ENCODE results near the gene ALPK1. TPM values are rescaled to one million over a fixed set of nuclear protein-coding genes. Genes with fewer than 3 reads are reported as not detected.

ALPK1 gene
- total RNA-seq, 1 experiment from 2014 or later: 21.3 TPM

- no peak for DNase-seq (ENCODE audit: low read depth, low spot score)
- ChIA-PET POLR2A (no interaction called here), CTCF (no interaction called here), RAD21 (ENCODE audit: low non-redundant PET in 1 of 2, low total read pairs in 2 of 2, uncharacterized antibody in 2 of 2, unreplicated experiment in 2 of 2) (no interaction called here)
- intact Hi-C loops (cut with micrococcal nuclease): no loop called here
- BruUV-seq (replicated peaks): no TSS peak
- H3K9me3 ChIP-seq (ENCODE audit: control insufficient read depth in 1 of 2, insufficient read depth in 1 of 2, low read depth in 1 of 2, low read length in 2 of 2): no peaks in the 10 kb centered on the region
- no peaks in the 10 kb centered on the region for H3K27me3 ChIP-seq (ENCODE audit: insufficient read depth, low read length)
- TF ChIP-seq SIN3A (IDR thresholded peaks at IDR 0.05; ENCODE audit: low read depth) (no peak), FOSL1 (IDR thresholded peaks at IDR 0.05; ENCODE audit: low read depth) (no peak)
- H3K79me2 ChIP-seq (ENCODE audit: insufficient read depth, low read length): peaks cover 49% of the 10 kb centered on the region
- no peak overlapping the region for H2AFZ ChIP-seq (ENCODE audit: low read depth, low read length, poor library complexity, severe bottlenecking)
- no peaks in the 10 kb centered on the region; the same call in 1 of the 2 replicates for H4K20me1 ChIP-seq (ENCODE audit: insufficient read depth)
- no peak overlapping the region for H3K4me2 ChIP-seq (ENCODE audit: low read length)
- no peak for ATAC-seq
- H3K9ac ChIP-seq (ENCODE audit: low read length): no peak overlapping the region
- no peak overlapping the region for H3K27ac ChIP-seq (ENCODE audit: low read depth, low read length)
- H3K9me2 ChIP-seq (ENCODE audit: insufficient read depth): no peaks in the 10 kb centered on the region
- peaks cover 0 to 4% of the 10 kb centered on the region in 2 experiments; a peak in 2 of 4 replicates for H3K4me1 ChIP-seq (ENCODE audit: control insufficient read depth in 1 of 2, insufficient read depth in 2 of 2, low read length in 2 of 2)
- H3K4me3 ChIP-seq (replicated peaks in 1 of 2; ENCODE audit: low read depth in 1 of 2, low read length in 2 of 2): no peak overlapping the region
- peaks cover 2 to 7% of the 10 kb centered on the region in 2 experiments; a peak in 3 of 4 replicates for H3K36me3 ChIP-seq (ENCODE audit: control insufficient read depth in 1 of 2, insufficient read depth in 2 of 2, low read length in 2 of 2)
Observed at GRCh38 chr4:112252234-112252633, 44.9 kb upstream of the ALPK1 start.

- no peaks in the 10 kb centered on the region for H3K27me3 ChIP-seq (ENCODE audit: insufficient read depth, low read length)
- H4K20me1 ChIP-seq (ENCODE audit: insufficient read depth): no peaks in the 10 kb centered on the region; the same call in 1 of the 2 replicates
- BruUV-seq (replicated peaks): no TSS peak
- H3K36me3 ChIP-seq (ENCODE audit: control insufficient read depth in 1 of 2, insufficient read depth in 2 of 2, low read length in 2 of 2): peaks cover 4 to 8% of the 10 kb centered on the region in 2 experiments; a peak in 3 of 4 replicates
- H3K9me2 ChIP-seq (ENCODE audit: insufficient read depth): no peaks in the 10 kb centered on the region
- no peak overlapping the region for H3K27ac ChIP-seq (ENCODE audit: low read depth, low read length)
- no peak for ATAC-seq
- TF ChIP-seq CBX3 (IDR thresholded peaks at IDR 0.05; ENCODE audit: low read depth): no peak
- no peak for TF ChIP-seq ELF1 (IDR thresholded peaks at IDR 0.05; ENCODE audit: borderline replicate concordance, low read depth)
- intact Hi-C loops (cut with micrococcal nuclease): no loop called here
- no peaks in the 10 kb centered on the region for H3K9me3 ChIP-seq (ENCODE audit: control insufficient read depth in 1 of 2, insufficient read depth in 1 of 2, low read depth in 1 of 2, low read length in 2 of 2)
- ChIA-PET POLR2A (no interaction called here), RAD21 (ENCODE audit: low non-redundant PET in 1 of 2, low total read pairs in 2 of 2, uncharacterized antibody in 2 of 2, unreplicated experiment in 2 of 2) (no interaction called here), CTCF (no interaction called here)
- H3K9ac ChIP-seq (ENCODE audit: low read length): no peak overlapping the region
- no peak overlapping the region for H3K4me2 ChIP-seq (ENCODE audit: low read length)
- no peak overlapping the region for H3K4me3 ChIP-seq (replicated peaks in 1 of 2; ENCODE audit: low read depth in 1 of 2, low read length in 2 of 2)
- H2AFZ ChIP-seq (ENCODE audit: low read depth, low read length, poor library complexity, severe bottlenecking): no peak overlapping the region
- H3K79me2 ChIP-seq (ENCODE audit: insufficient read depth, low read length): peaks cover 39% of the 10 kb centered on the region
- H3K4me1 ChIP-seq (ENCODE audit: control insufficient read depth in 1 of 2, insufficient read depth in 2 of 2, low read length in 2 of 2): peaks cover 0 to 4% of the 10 kb centered on the region in 2 experiments; a peak in 2 of 4 replicates
- DNase-seq (ENCODE audit: low read depth, low spot score): no peak
Observed at GRCh38 chr4:112253382-112254000, 43.7 kb upstream of the ALPK1 start.
